GM12878 (cell line): ENCODE results near the gene NECAB3. TPM values are rescaled to one million over a fixed set of nuclear protein-coding genes. Genes with fewer than 3 reads are reported as not detected.
A peak's percentile ranks its signal among the peaks of the same experiment; 100 is the strongest.

Source experiments
- ATAC-seq: fragments of 200-7000 bp; cut with Tn5 transposase; 3 replicates; pipeline ENCODE4 v1.9.1; 2020; ENCODE audit warnings: mild to moderate bottlenecking, moderate library complexity
- BruUV-seq: library from RNA; stranded (reverse); fragments of 400-500 nt; replicated peaks from 2 replicates; lab custom pipeline; 2021; lab: Mats Ljungman, UMichigan
- CTCF ChIA-PET: fragments of 300-600 bp; sonication (Branson Sonifier 250); formaldehyde crosslinking; extraction: SDS; loops from one replicate; lab custom pipeline; 2021; ENCODE audit warnings: inconsistent platforms; lab: Yijun Ruan, JAX
- POLR2A ChIA-PET: fragments of 350-600 bp; formaldehyde crosslinking; extraction: SDS; loops from one replicate; lab custom pipeline; 2021; ENCODE audit warnings: inconsistent platforms; lab: Charles Lee
- RAD21 ChIA-PET: fragments of 300-600 bp; sonication (Branson Sonifier 250); formaldehyde crosslinking; loops from one replicate; lab custom pipeline; 2023; ENCODE audit warnings: antibody characterized with exemption; ENCODE audit not compliant: unreplicated experiment; lab: Charles Lee
- SMC1A ChIA-PET: fragments of 300-600 bp; sonication (Branson Sonifier 250); formaldehyde crosslinking; loops from one replicate; lab custom pipeline; 2023; ENCODE audit not compliant: unreplicated experiment, uncharacterized antibody; lab: Charles Lee
- DNase-seq: peaks from one replicate; pipeline ENCODE4 v3.0.0-alpha.2; 2011; ENCODE audit warnings: low read depth, low spot score
- FAIRE-seq: peaks from 3 replicates; lab custom pipeline; 2011; peaks lifted over from hg19 to GRCh38; lab: Jason Lieb, UNC
- H2AFZ ChIP-seq: 2 replicates; pipeline ENCODE4 v1.6.0; 2011; ENCODE audit warnings: low read depth, low read length, control low read depth; ENCODE audit not compliant: control insufficient read depth
- H3K27ac ChIP-seq: 2 replicates; pipeline ENCODE4 v1.5.1; 2011; ENCODE audit warnings: control low read depth; ENCODE audit not compliant: control insufficient read depth, insufficient read depth
- H3K27me3 ChIP-seq, 2 experiments: replicated peaks in 1 of 2; 2 replicates each; pipeline versions ENCODE4 v1.6.0 to v1.6.1; 2011; ENCODE audit warnings: low read length in 1 of 2; ENCODE audit not compliant: control insufficient read depth in 2 of 2, insufficient read depth in 2 of 2
- H3K36me3 ChIP-seq, 2 experiments: 2 replicates each; pipeline ENCODE4 v1.5.1; 2011; ENCODE audit warnings: low read length in 1 of 2; ENCODE audit not compliant: control insufficient read depth in 2 of 2, insufficient read depth in 2 of 2
- H3K4me1 ChIP-seq: 2 replicates; pipeline ENCODE4 v1.6.1; 2011; ENCODE audit warnings: mild to moderate bottlenecking, low read length, moderate library complexity, mixed read lengths; ENCODE audit not compliant: control insufficient read depth, insufficient read depth
- H3K4me2 ChIP-seq: 2 replicates; pipeline ENCODE4 v1.6.0; 2011; ENCODE audit warnings: control low read depth; ENCODE audit not compliant: control insufficient read depth, insufficient read depth
- H3K4me3 ChIP-seq: fragments of 200-600 bp; sonication (generic); 2 replicates; pipeline ENCODE4 v1.5.1; 2016
- H3K79me2 ChIP-seq: 2 replicates; pipeline ENCODE4 v1.6.0; 2011; ENCODE audit warnings: low read length; ENCODE audit not compliant: control insufficient read depth, insufficient read depth
- H3K9ac ChIP-seq: 2 replicates; pipeline ENCODE4 v1.8.0; 2011; ENCODE audit warnings: low read length, control low read depth, mixed read lengths; ENCODE audit not compliant: control insufficient read depth, insufficient read depth
- H3K9me3 ChIP-seq: replicated peaks from 3 replicates; pipeline ENCODE4 v1.5.1; 2011; ENCODE audit warnings: mild to moderate bottlenecking, low read length; ENCODE audit not compliant: control insufficient read depth, insufficient read depth
- H4K20me1 ChIP-seq: 2 replicates; pipeline ENCODE4 v1.6.0; 2011; ENCODE audit not compliant: control insufficient read depth, insufficient read depth
- ATF2 ChIP-seq: IDR thresholded peaks from 2 replicates; pipeline ENCODE4 v1.6.1; 2012; ENCODE audit warnings: low read length, inconsistent platforms
- CEBPZ ChIP-seq: fragments of 150-350 bp; IDR thresholded peaks from 2 replicates; pipeline ENCODE4 v1.6.1; 2016; ENCODE audit warnings: low read depth, low read length
- E4F1 ChIP-seq: fragments of 450-650 bp; IDR thresholded peaks from 2 replicates; pipeline ENCODE4 v1.6.1; 2018; ENCODE audit warnings: borderline replicate concordance, mild to moderate bottlenecking; ENCODE audit not compliant: partially characterized antibody
- HDAC2 ChIP-seq: fragments of 200-600 bp; sonication (generic); IDR thresholded peaks from 2 replicates; pipeline ENCODE4 v1.6.1; 2017
- MEF2B ChIP-seq: fragments of 450-650 bp; IDR thresholded peaks from 2 replicates; pipeline ENCODE4 v1.6.1; 2018; ENCODE audit warnings: mild to moderate bottlenecking, moderate library complexity; ENCODE audit not compliant: partially characterized antibody, poor library complexity, severe bottlenecking
- NFYB ChIP-seq: IDR thresholded peaks from 2 replicates; pipeline ENCODE4 v1.6.1; 2011; ENCODE audit warnings: low read depth, mild to moderate bottlenecking, low read length, improper control_type of control experiment, moderate library complexity; ENCODE audit not compliant: insufficient read depth
- NR2C2 ChIP-seq: IDR thresholded peaks from 2 replicates; pipeline ENCODE4 v1.6.1; 2011; ENCODE audit warnings: borderline replicate concordance, low read depth; ENCODE audit not compliant: control insufficient read depth, insufficient read length
- SMARCA5 ChIP-seq: fragments of 450-650 bp; IDR thresholded peaks from 2 replicates; pipeline ENCODE4 v1.6.1; 2017; ENCODE audit warnings: mild to moderate bottlenecking
- SPI1 ChIP-seq: IDR thresholded peaks from 2 replicates; pipeline ENCODE4 v1.6.1; 2011; ENCODE audit warnings: low read depth, mild to moderate bottlenecking, low read length, moderate library complexity, borderline replicate concordance; ENCODE audit not compliant: insufficient read depth
- SUPT20H ChIP-seq: IDR thresholded peaks from 2 replicates; pipeline ENCODE4 v1.6.1; 2011; ENCODE audit warnings: low read depth, mild to moderate bottlenecking, low read length, moderate library complexity, borderline replicate concordance; ENCODE audit not compliant: control insufficient read depth
- SUZ12 ChIP-seq: fragments of 200-600 bp; sonication (generic); IDR thresholded peaks from one replicate; pipeline ENCODE4 v1.6.1; 2018; ENCODE audit warnings: antibody characterized with exemption, mild to moderate bottlenecking; ENCODE audit not compliant: unreplicated experiment
- TARDBP ChIP-seq: IDR thresholded peaks from 2 replicates; pipeline ENCODE4 v1.6.1; 2016; ENCODE audit warnings: borderline replicate concordance
- ZNF217 ChIP-seq: fragments of 450-650 bp; IDR thresholded peaks from 2 replicates; pipeline ENCODE4 v1.6.1; 2017; ENCODE audit warnings: antibody characterized with exemption, mild to moderate bottlenecking
- ZNF24 ChIP-seq: fragments of 450-650 bp; IDR thresholded peaks from 2 replicates; pipeline ENCODE4 v1.6.1; 2017; ENCODE audit warnings: antibody characterized with exemption, mild to moderate bottlenecking
- WGBS: methylation state at CpG from one replicate; pipeline ENCODE4 v1.1.6; 2016; ENCODE audit warnings: low lambda C conversion rate; ENCODE audit not compliant: insufficient replicate concordance, insufficient coverage; ENCODE audit errors: missing lambda C conversion rate; 5-methylcytosine and 5-hydroxymethylcytosine counted together
- in situ Hi-C: fragments of 300-500 bp; cut with MboI; formaldehyde crosslinking; loops from 9 replicates; pipeline ENCODE4 v1.14.3; 2018; ENCODE audit warnings: mixed read lengths
- intact Hi-C: fragments of 100-400 bp; cut with micrococcal nuclease; formaldehyde crosslinking; loops from one replicate; pipeline ENCODE4 v1.14.2; 2022; ENCODE audit not compliant: unreplicated experiment
- polyA plus RNA-seq, 11 experiments: library from polyadenylated mRNA; depleted of rRNA in 4 of 11; unstranded in 6 of 11; stranded (reverse) in 5 of 11; fragments of >200 nt; fragmentation: Nextera tagmentation in 4 of 11; fragmentation: Illumina TruSeq in 1 of 11; extraction: Ambion mirVana in 4 of 11; extraction: Trizol in 1 of 11; gene quantifications; 1 replicate in 1 of 11; 2 replicates in 10 of 11; pipeline versions ENCODE4 v1.2.1 to v1.2.3, GENCODE V29; 2011 to 2016; ENCODE audit warnings: inconsistent platforms in 2 of 11, missing spikeins in 2 of 11, low read depth in 1 of 11
- total RNA-seq, 4 experiments: library from RNA; depleted of rRNA in 3 of 4; stranded (reverse); fragments of >200 nt in 3 of 4; fragmentation: Illumina TruSeq in 1 of 4; extraction: Trizol in 1 of 4; gene quantifications; 2 replicates each; pipeline versions ENCODE4 v1.2.1 to v1.2.3, GENCODE V29; 2013 to 2021

NECAB3 gene
- total and polyA plus RNA-seq, 10 of the 15 experiments (the other 5 are each of a cell fraction or from before 2014, with no cell fraction given): 0.21 to 17.0 (median 7.2) TPM

GRCh38 chr20:33686984-33687366, 12.7 kb upstream of the NECAB3 start:
- SMC1A ChIA-PET: no interaction called here
- H2AFZ ChIP-seq: peak overlapping the region; percentile 80
- H3K27ac ChIP-seq: no peak overlapping the region
- no peak for ATAC-seq
- H3K4me3 ChIP-seq: peak overlapping the region; percentile 43
- no peaks in the 10 kb centered on the region for H4K20me1 ChIP-seq
- CTCF ChIA-PET: interaction anchor here (1.1 to 5.6 kb wide), 2 partner anchors 20 to 197 kb away, joined by 3 to 38 read pairs; partner anchors contain the start of gene ACTL10
- peak; percentile 56 for FAIRE-seq
- peaks cover 30% of the 10 kb centered on the region for H3K4me1 ChIP-seq
- H3K79me2 ChIP-seq: peaks cover 31% of the 10 kb centered on the region
- no peak for DNase-seq
- WGBS: 73% methylated on average over 14 of the region's 14 CpGs
- POLR2A ChIA-PET: interaction anchor here (1.1 kb wide), 1 partner anchor 22 kb away, joined by 3 read pairs; no protein-coding TSS in a partner anchor
- no peaks in the 10 kb centered on the region for H3K27me3 ChIP-seq
- peak overlapping the region; percentile 51; the same call in 1 of the 2 replicates for H3K4me2 ChIP-seq
- RAD21 ChIA-PET: interaction anchor here (1.3 to 1.9 kb wide), 2 partner anchors 33 to 92 kb away, joined by 3 to 4 read pairs; partner anchors contain the start of gene PXMP4
- in situ Hi-C loops: no loop called here
- H3K36me3 ChIP-seq: no peaks in the 10 kb centered on the region
- no peak overlapping the region for H3K9ac ChIP-seq
- BruUV-seq: no TSS peak
- intact Hi-C loops: loop anchor here (1.0 to 10.0 kb wide), 4 partner anchors 45 to 308 kb away; partner anchors contain the start of genes CHMP4B and RALY
- no peaks in the 10 kb centered on the region for H3K9me3 ChIP-seq
- TF ChIP-seq SMARCA5 (no peak), SPI1 (no peak), HDAC2 (no peak), ZNF217 (no peak), TARDBP (no peak), NFYB (no peak), NR2C2 (no peak), SUPT20H (no peak), ATF2 (no peak), SUZ12 (no peak), MEF2B (no peak), CEBPZ (no peak), ZNF24 (no peak), E4F1 (no peak)
